HEK293 (cell line): ENCODE results near the gene CHMP6.

ENCODE experiments used
- SP2 ChIP-seq: fragments of 450-650 bp; formaldehyde crosslinking; IDR thresholded peaks from 2 replicates; pipeline ENCODE4 v1.5.1; 2016; ENCODE audit warnings: missing biosample characterization, missing genetic modification characterization
- ZIC2 ChIP-seq: fragments of 450-650 bp; formaldehyde crosslinking; IDR thresholded peaks from 2 replicates; pipeline ENCODE4 v1.5.1; 2016; ENCODE audit warnings: missing biosample characterization, missing genetic modification characterization
- ZNF274 ChIP-seq, 2 experiments: fragments of 200-500 bp in 1 of 2; fragments of 450-650 bp in 1 of 2; sonication (Bioruptor generic) in 1 of 2; formaldehyde crosslinking in 1 of 2; IDR thresholded peaks; 2 replicates each; pipeline versions ENCODE4 v1.5.1 to v1.6.1; 2014 to 2016; ENCODE audit warnings: borderline replicate concordance in 1 of 2, inconsistent platforms in 1 of 2, low read length in 1 of 2, missing biosample characterization in 1 of 2, missing genetic modification characterization in 1 of 2
- ZNF555 ChIP-seq: fragments of 450-650 bp; formaldehyde crosslinking; conservative IDR thresholded peaks from 2 replicates; pipeline ENCODE4 v1.5.1; 2017; ENCODE audit warnings: missing biosample characterization, mild to moderate bottlenecking, missing genetic modification characterization, inconsistent platforms
- TF ChIP-seq, protein P1 (sequence below): fragments of 450-650 bp; formaldehyde crosslinking; IDR thresholded peaks from 2 replicates; pipeline ENCODE4 v1.5.1; 2016; ENCODE audit warnings: missing biosample characterization, missing genetic modification characterization
- TF ChIP-seq, protein P2 (sequence below): fragments of 450-650 bp; IDR thresholded peaks from 2 replicates; pipeline ENCODE4 v1.5.1; 2018; ENCODE audit warnings: missing biosample characterization, missing genetic modification characterization

- TF ChIP-seq, protein P1, sequence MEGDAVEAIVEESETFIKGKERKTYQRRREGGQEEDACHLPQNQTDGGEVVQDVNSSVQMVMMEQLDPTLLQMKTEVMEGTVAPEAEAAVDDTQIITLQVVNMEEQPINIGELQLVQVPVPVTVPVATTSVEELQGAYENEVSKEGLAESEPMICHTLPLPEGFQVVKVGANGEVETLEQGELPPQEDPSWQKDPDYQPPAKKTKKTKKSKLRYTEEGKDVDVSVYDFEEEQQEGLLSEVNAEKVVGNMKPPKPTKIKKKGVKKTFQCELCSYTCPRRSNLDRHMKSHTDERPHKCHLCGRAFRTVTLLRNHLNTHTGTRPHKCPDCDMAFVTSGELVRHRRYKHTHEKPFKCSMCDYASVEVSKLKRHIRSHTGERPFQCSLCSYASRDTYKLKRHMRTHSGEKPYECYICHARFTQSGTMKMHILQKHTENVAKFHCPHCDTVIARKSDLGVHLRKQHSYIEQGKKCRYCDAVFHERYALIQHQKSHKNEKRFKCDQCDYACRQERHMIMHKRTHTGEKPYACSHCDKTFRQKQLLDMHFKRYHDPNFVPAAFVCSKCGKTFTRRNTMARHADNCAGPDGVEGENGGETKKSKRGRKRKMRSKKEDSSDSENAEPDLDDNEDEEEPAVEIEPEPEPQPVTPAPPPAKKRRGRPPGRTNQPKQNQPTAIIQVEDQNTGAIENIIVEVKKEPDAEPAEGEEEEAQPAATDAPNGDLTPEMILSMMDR (tag by site-specific recombination) = no peak
- no peak for TF ChIP-seq ZNF274 (IDR thresholded peaks at IDR 0.05; ENCODE audit: low read length)
- no peak for TF ChIP-seq ZNF274 (tag by site-specific recombination; IDR thresholded peaks at IDR 0.05; ENCODE audit: borderline replicate concordance)
- no peak for TF ChIP-seq SP2 (tag by site-specific recombination)
- no peak for TF ChIP-seq ZIC2 (tag by site-specific recombination)
- no peak for TF ChIP-seq ZNF555
- TF ChIP-seq, protein P2, sequence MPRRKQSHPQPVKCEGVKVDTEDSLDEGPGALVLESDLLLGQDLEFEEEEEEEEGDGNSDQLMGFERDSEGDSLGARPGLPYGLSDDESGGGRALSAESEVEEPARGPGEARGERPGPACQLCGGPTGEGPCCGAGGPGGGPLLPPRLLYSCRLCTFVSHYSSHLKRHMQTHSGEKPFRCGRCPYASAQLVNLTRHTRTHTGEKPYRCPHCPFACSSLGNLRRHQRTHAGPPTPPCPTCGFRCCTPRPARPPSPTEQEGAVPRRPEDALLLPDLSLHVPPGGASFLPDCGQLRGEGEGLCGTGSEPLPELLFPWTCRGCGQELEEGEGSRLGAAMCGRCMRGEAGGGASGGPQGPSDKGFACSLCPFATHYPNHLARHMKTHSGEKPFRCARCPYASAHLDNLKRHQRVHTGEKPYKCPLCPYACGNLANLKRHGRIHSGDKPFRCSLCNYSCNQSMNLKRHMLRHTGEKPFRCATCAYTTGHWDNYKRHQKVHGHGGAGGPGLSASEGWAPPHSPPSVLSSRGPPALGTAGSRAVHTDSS = no peak
Observed at GRCh38 chr17:81026266-81027036, 34.8 kb downstream of the CHMP6 start.
